ENCODE data around the gene NACC2. TPM values are rescaled to one million over a fixed set of nuclear protein-coding genes. Genes with fewer than 3 reads are reported as not detected.

Gene NACC2
- total and polyA plus RNA-seq, 2 of the 8 experiments (the other 6 are each of a cell fraction or from before 2014, with no cell fraction given), result 8.3 to 14.0 TPM

GRCh38 chr9:136056546-136057235 is 38.4 kb downstream of the NACC2 start (continued):
- TF ChIP-seq EP300 (IDR thresholded peaks at IDR 0.05; ENCODE audit: borderline replicate concordance in 1 of 2, low read depth in 2 of 2, low read length in 2 of 2) (no peak), JUN (IDR thresholded peaks at IDR 0.05; ENCODE audit: low read depth, low read length) (no peak), HDAC6 (IDR thresholded peaks at IDR 0.05; ENCODE audit: low read depth, low read length) (no peak), CBX8 (IDR thresholded peaks at IDR 0.05; ENCODE audit: borderline replicate concordance, low read depth, low read length) (no peak), RNF2 (IDR thresholded peaks at IDR 0.05; ENCODE audit: borderline replicate concordance, low read depth, low read length, missing control alignments, poor library complexity, severe bottlenecking) (no peak), SUZ12 (IDR thresholded peaks at IDR 0.05; ENCODE audit: low read length) (no peak)
